SK-N-SH (cell line): Measurements from ENCODE around the gene SNRPD2. TPM values are rescaled to one million over a fixed set of nuclear protein-coding genes. Genes with fewer than 3 reads are reported as not detected.

Source experiments
- CTCF ChIA-PET: fragments of 300-600, 350-600 bp; formaldehyde crosslinking; extraction: SDS; loops from one replicate; lab custom pipeline; 2021; lab: Yijun Ruan, JAX
- POLR2A ChIA-PET: fragments of 350-600 bp; sonication (Branson Sonifier 250); formaldehyde crosslinking; extraction: SDS; loops from one replicate; lab custom pipeline; 2020; ENCODE audit warnings: antibody characterized with exemption, inconsistent platforms; lab: Yijun Ruan, JAX
- DNase-seq: peaks from one replicate; pipeline ENCODE4 v3.0.0; 2012
- H2AFZ ChIP-seq: fragments of 200-600 bp; sonication (generic); 2 replicates; pipeline ENCODE4 v1.8.1; 2016; ENCODE audit warnings: antibody characterized with exemption, mild to moderate bottlenecking, low read depth
- H3F3A ChIP-seq: fragments of 200-600 bp; sonication (generic); replicated peaks from 2 replicates; pipeline ENCODE3; 2016; ENCODE audit warnings: antibody characterized with exemption, mild to moderate bottlenecking; ENCODE audit not compliant: insufficient read depth
- H3K27ac ChIP-seq, 2 experiments: fragments of 200-500 bp in 1 of 2; fragments of 200-600 bp in 1 of 2; sonication (Bioruptor generic) in 1 of 2; sonication (generic), shearing (Covaris generic) in 1 of 2; 2 replicates each; pipeline versions ENCODE4 v1.5.1 to v1.6.1; 2014 to 2016; ENCODE audit warnings: low read depth in 2 of 2, inconsistent platforms in 1 of 2, low read length in 1 of 2, mild to moderate bottlenecking in 1 of 2, mixed read lengths in 1 of 2
- H3K27me3 ChIP-seq: fragments of 200-600 bp; sonication (generic), shearing (Covaris generic); 2 replicates; pipeline ENCODE4 v1.6.1; 2016; ENCODE audit warnings: mixed run types; ENCODE audit not compliant: insufficient read depth
- H3K36me3 ChIP-seq, 2 experiments: fragments of 200-500 bp in 1 of 2; fragments of 200-600 bp in 1 of 2; sonication (Bioruptor generic) in 1 of 2; sonication (generic) in 1 of 2; replicated peaks in 1 of 2; 2 replicates each; pipeline versions ENCODE3 to v1.5.1; 2014 to 2016; ENCODE audit warnings: low read length in 1 of 2, mild to moderate bottlenecking in 1 of 2; ENCODE audit not compliant: insufficient read depth in 2 of 2, control insufficient read depth in 1 of 2
- H3K4me1 ChIP-seq, 2 experiments: fragments of 200-500 bp in 1 of 2; fragments of 200-600 bp in 1 of 2; sonication (Bioruptor generic) in 1 of 2; sonication (generic), shearing (Covaris generic) in 1 of 2; 2 replicates each; pipeline versions ENCODE4 v1.5.1 to v1.6.1; 2014 to 2016; ENCODE audit warnings: low read depth in 1 of 2, low read length in 1 of 2, mixed run types in 1 of 2; ENCODE audit not compliant: insufficient read depth in 2 of 2, control insufficient read depth in 1 of 2
- H3K4me2 ChIP-seq: fragments of 200-600 bp; sonication (generic), shearing (Covaris generic); 2 replicates; pipeline ENCODE4 v1.6.1; 2017; ENCODE audit warnings: mixed run types
- H3K4me3 ChIP-seq, 2 experiments: fragments of 200-500 bp in 1 of 2; fragments of 200-600 bp in 1 of 2; sonication (Bioruptor generic) in 1 of 2; sonication (generic), shearing (Covaris generic) in 1 of 2; 2 replicates each; pipeline versions ENCODE4 v1.5.1 to v1.8.1; 2014 to 2016; ENCODE audit warnings: low read depth in 2 of 2, inconsistent platforms in 1 of 2, low read length in 1 of 2, mild to moderate bottlenecking in 1 of 2, mixed read lengths in 1 of 2, moderate library complexity in 1 of 2
- H3K79me2 ChIP-seq: fragments of 200-600 bp; sonication (generic); 2 replicates; pipeline ENCODE4 v1.8.1; 2017; ENCODE audit warnings: mild to moderate bottlenecking; ENCODE audit not compliant: insufficient read depth
- H3K9ac ChIP-seq: fragments of 200-600 bp; sonication (generic); 2 replicates; pipeline ENCODE4 v1.6.1; 2017; ENCODE audit warnings: mixed run types
- H3K9me2 ChIP-seq: fragments of 200-600 bp; sonication (generic); 2 replicates; pipeline ENCODE4 v1.6.1; 2017; ENCODE audit warnings: mixed run types
- H3K9me3 ChIP-seq: fragments of 200-600 bp; sonication (generic); 2 replicates; pipeline ENCODE4 v1.6.1; 2017; ENCODE audit warnings: mixed run types, mild to moderate bottlenecking, moderate library complexity
- H4K20me1 ChIP-seq: fragments of 200-600 bp; sonication (generic); 2 replicates; pipeline ENCODE4 v1.6.1; 2017; ENCODE audit warnings: mild to moderate bottlenecking, mixed run types; ENCODE audit not compliant: insufficient read depth
- CHD2 ChIP-seq: fragments of 150-350 bp; IDR thresholded peaks from 2 replicates; pipeline ENCODE4 v1.6.1; 2018; ENCODE audit warnings: low read length; ENCODE audit not compliant: partially characterized antibody
- EP300 ChIP-seq, 2 experiments: IDR thresholded peaks; 2 replicates each; pipeline versions ENCODE4 v1.4.0 to v1.6.1; 2012; ENCODE audit warnings: borderline replicate concordance in 1 of 2, low read depth in 1 of 2, low read length in 1 of 2
- FOSL2 ChIP-seq: IDR thresholded peaks from 2 replicates; pipeline ENCODE4 v1.4.0; 2012; ENCODE audit warnings: low read depth, mild to moderate bottlenecking, moderate library complexity, borderline replicate concordance
- FOXM1 ChIP-seq: IDR thresholded peaks from 2 replicates; pipeline ENCODE4 v1.4.0; 2012; ENCODE audit warnings: low read depth, mild to moderate bottlenecking
- GATA2 ChIP-seq: sonication (generic); formaldehyde crosslinking; IDR thresholded peaks from 2 replicates; pipeline ENCODE4 v1.5.0; 2020; ENCODE audit warnings: mild to moderate bottlenecking, missing genetic modification reagents
- MXI1 ChIP-seq: IDR thresholded peaks from 2 replicates; pipeline ENCODE4 v1.6.1; 2012; ENCODE audit warnings: mild to moderate bottlenecking, low read depth, low read length, improper control_type of control experiment
- NRF1 ChIP-seq: IDR thresholded peaks from 2 replicates; pipeline ENCODE4 v1.6.1; 2012; ENCODE audit warnings: low read depth, mild to moderate bottlenecking, low read length
- RAD21 ChIP-seq: IDR thresholded peaks from 2 replicates; pipeline ENCODE4 v1.6.1; 2012; ENCODE audit warnings: mild to moderate bottlenecking, low read length
- RCOR1 ChIP-seq: fragments of 150-350 bp; IDR thresholded peaks from 2 replicates; pipeline ENCODE4 v1.6.1; 2017; ENCODE audit warnings: antibody characterized with exemption, low read length
- RFX5 ChIP-seq: IDR thresholded peaks from 2 replicates; pipeline ENCODE4 v1.6.1; 2012; ENCODE audit warnings: mild to moderate bottlenecking, improper control_type of control experiment, low read length
- RXRA ChIP-seq: IDR thresholded peaks from 2 replicates; pipeline ENCODE4 v1.4.0; 2012; ENCODE audit warnings: low read depth, mild to moderate bottlenecking, borderline replicate concordance
- SIN3A ChIP-seq: IDR thresholded peaks from 2 replicates; pipeline ENCODE4 v1.6.1; 2012; ENCODE audit warnings: low read depth, mild to moderate bottlenecking, low read length, moderate library complexity, borderline replicate concordance
- TCF12 ChIP-seq: IDR thresholded peaks from 2 replicates; pipeline ENCODE4 v1.4.0; 2012
- YY1 ChIP-seq: IDR thresholded peaks from 2 replicates; pipeline ENCODE4 v1.4.0; 2012; ENCODE audit warnings: low read depth, mild to moderate bottlenecking
- WGBS: methylation state at CpG from one replicate; pipeline ENCODE4 v1.1.6; 2017; ENCODE audit warnings: low lambda C conversion rate; 5-methylcytosine and 5-hydroxymethylcytosine counted together
- polyA plus RNA-seq, 3 experiments: library from polyadenylated mRNA; depleted of rRNA; stranded (reverse); fragments of >200 nt; gene quantifications; 2 replicates each; pipeline ENCODE4 v1.2.3, GENCODE V29; 2012
- TF ChIP-seq, protein P1 (sequence below): IDR thresholded peaks from 2 replicates; pipeline ENCODE4 v1.6.1; 2012; ENCODE audit warnings: mild to moderate bottlenecking, low read depth, low read length, moderate library complexity
- TF ChIP-seq, protein P2 (sequence below): fragments of 150-350 bp; IDR thresholded peaks from 2 replicates; pipeline ENCODE4 v1.6.1; 2017; ENCODE audit warnings: antibody characterized with exemption, low read length, low read depth, borderline replicate concordance

SNRPD2 gene
- polyA plus RNA-seq, 1 of the 3 experiments (the other 2 are of a cell fraction): 1,248 TPM

DNA sequence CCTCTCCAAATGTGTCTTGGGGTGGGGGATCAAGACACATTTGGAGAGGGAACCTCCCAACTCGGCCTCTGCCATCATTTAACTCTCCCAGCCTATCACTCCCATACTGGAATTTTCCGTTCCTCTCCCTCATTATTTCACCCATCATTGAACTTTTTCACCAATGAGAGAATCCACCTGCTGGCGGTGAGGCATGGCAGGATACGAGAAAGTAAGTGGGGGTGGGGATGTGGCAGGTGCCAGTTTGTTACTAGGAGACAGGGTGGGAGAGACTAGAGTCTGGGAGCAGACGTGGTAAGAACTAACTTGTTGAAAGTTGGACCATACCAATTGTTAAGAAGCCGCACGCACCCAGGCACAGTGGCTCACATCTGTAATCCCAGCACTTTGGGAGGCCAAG is 16.8 kb downstream of the SNRPD2 start:
- no peaks in the 10 kb centered on the region for H3K27me3 ChIP-seq
- H3K27ac ChIP-seq: no peak overlapping the region
- H3K9me3 ChIP-seq: no peaks in the 10 kb centered on the region
- POLR2A ChIA-PET: no interaction called here
- H3K4me2 ChIP-seq: no peak overlapping the region
- TF ChIP-seq GATA2 (no peak), YY1 (no peak), SIN3A (no peak), EP300 (IDR thresholded peaks at IDR 0.05; ENCODE audit: borderline replicate concordance in 1 of 2, low read depth in 1 of 2, low read length in 1 of 2) (no peak), FOXM1 (no peak), RAD21 (no peak), CHD2 (no peak), RFX5 (no peak), MXI1 (no peak), NRF1 (no peak), TCF12 (no peak), FOSL2 (no peak), RCOR1 (no peak), RXRA (no peak)
- TF ChIP-seq, protein P1, sequence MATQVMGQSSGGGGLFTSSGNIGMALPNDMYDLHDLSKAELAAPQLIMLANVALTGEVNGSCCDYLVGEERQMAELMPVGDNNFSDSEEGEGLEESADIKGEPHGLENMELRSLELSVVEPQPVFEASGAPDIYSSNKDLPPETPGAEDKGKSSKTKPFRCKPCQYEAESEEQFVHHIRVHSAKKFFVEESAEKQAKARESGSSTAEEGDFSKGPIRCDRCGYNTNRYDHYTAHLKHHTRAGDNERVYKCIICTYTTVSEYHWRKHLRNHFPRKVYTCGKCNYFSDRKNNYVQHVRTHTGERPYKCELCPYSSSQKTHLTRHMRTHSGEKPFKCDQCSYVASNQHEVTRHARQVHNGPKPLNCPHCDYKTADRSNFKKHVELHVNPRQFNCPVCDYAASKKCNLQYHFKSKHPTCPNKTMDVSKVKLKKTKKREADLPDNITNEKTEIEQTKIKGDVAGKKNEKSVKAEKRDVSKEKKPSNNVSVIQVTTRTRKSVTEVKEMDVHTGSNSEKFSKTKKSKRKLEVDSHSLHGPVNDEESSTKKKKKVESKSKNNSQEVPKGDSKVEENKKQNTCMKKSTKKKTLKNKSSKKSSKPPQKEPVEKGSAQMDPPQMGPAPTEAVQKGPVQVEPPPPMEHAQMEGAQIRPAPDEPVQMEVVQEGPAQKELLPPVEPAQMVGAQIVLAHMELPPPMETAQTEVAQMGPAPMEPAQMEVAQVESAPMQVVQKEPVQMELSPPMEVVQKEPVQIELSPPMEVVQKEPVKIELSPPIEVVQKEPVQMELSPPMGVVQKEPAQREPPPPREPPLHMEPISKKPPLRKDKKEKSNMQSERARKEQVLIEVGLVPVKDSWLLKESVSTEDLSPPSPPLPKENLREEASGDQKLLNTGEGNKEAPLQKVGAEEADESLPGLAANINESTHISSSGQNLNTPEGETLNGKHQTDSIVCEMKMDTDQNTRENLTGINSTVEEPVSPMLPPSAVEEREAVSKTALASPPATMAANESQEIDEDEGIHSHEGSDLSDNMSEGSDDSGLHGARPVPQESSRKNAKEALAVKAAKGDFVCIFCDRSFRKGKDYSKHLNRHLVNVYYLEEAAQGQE: no peak
- TF ChIP-seq, protein P2, sequence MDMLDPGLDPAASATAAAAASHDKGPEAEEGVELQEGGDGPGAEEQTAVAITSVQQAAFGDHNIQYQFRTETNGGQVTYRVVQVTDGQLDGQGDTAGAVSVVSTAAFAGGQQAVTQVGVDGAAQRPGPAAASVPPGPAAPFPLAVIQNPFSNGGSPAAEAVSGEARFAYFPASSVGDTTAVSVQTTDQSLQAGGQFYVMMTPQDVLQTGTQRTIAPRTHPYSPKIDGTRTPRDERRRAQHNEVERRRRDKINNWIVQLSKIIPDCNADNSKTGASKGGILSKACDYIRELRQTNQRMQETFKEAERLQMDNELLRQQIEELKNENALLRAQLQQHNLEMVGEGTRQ: no peak
- TF ChIP-seq, all 33 proteins: peak for 0
- 89% methylated on average over 7 of the region's 7 CpGs for WGBS
- peaks cover 0 to 17% of the 10 kb centered on the region in 2 experiments; a peak in 1 of 4 replicates for H3K4me1 ChIP-seq
- no peaks in the 10 kb centered on the region for H4K20me1 ChIP-seq
- H3K36me3 ChIP-seq: no peaks in the 10 kb centered on the region
- CTCF ChIA-PET: no interaction called here
- H3K9me2 ChIP-seq: no peaks in the 10 kb centered on the region
- H3F3A ChIP-seq: peaks cover 11% of the 10 kb centered on the region
- no peak overlapping the region for H2AFZ ChIP-seq
- no peak overlapping the region for H3K9ac ChIP-seq
- no peak overlapping the region for H3K4me3 ChIP-seq
- no peaks in the 10 kb centered on the region for H3K79me2 ChIP-seq
- DNase-seq: no peak
